H1 (cell line): ENCODE data around the gene ASAP2. TPM values are rescaled to one million over a fixed set of nuclear protein-coding genes. Genes with fewer than 3 reads are reported as not detected.

Experiments
- CBX5 ChIP-seq: fragments of 300-800, 300-1000 bp; sonication (generic); IDR thresholded peaks from 2 replicates; pipeline ENCODE4 v1.7.1; 2016; ENCODE audit warnings: antibody characterized with exemption, low read length, low read depth
- CHD7 ChIP-seq: fragments of 300-600 bp; sonication (generic); IDR thresholded peaks from 2 replicates; pipeline ENCODE4 v1.7.1; 2012; ENCODE audit warnings: low read length, moderate library complexity, mild to moderate bottlenecking, inconsistent platforms; ENCODE audit not compliant: insufficient replicate concordance
- EZH2 ChIP-seq: fragments of 200-600 bp; sonication (generic); IDR thresholded peaks from 2 replicates; pipeline ENCODE4 v1.7.1; 2012; ENCODE audit warnings: low read depth, mild to moderate bottlenecking, moderate library complexity, low read length, inconsistent platforms; ENCODE audit not compliant: severe bottlenecking
- JUN ChIP-seq: IDR thresholded peaks from 2 replicates; pipeline ENCODE4 v1.6.1; 2011; ENCODE audit warnings: low read depth, mild to moderate bottlenecking, improper control_type of control experiment, low read length
- KDM1A ChIP-seq: fragments of 200-600, 300-600 bp; sonication (generic); IDR thresholded peaks from 2 replicates; pipeline ENCODE4 v1.7.1; 2016; ENCODE audit warnings: mild to moderate bottlenecking, low read length, borderline replicate concordance
- KDM4A ChIP-seq: IDR thresholded peaks from one replicate; pipeline ENCODE4 v1.7.1; 2012; ENCODE audit warnings: low read depth, mild to moderate bottlenecking, moderate library complexity, low read length, inconsistent platforms; ENCODE audit not compliant: severe bottlenecking
- PHF8 ChIP-seq: fragments of 200-600 bp; sonication (generic); conservative IDR thresholded peaks from 2 replicates; pipeline ENCODE4 v1.7.1; 2012; ENCODE audit warnings: low read depth, mild to moderate bottlenecking, inconsistent platforms, low read length, moderate library complexity
- RNF2 ChIP-seq: fragments of 200-900, 300-1000 bp; sonication (generic); IDR thresholded peaks from 2 replicates; pipeline ENCODE4 v1.7.1; 2016; ENCODE audit warnings: borderline replicate concordance, low read depth, mild to moderate bottlenecking, antibody characterized with exemption, low read length; ENCODE audit not compliant: poor library complexity, severe bottlenecking; ENCODE audit errors: missing control alignments
- RXRA ChIP-seq: IDR thresholded peaks from 2 replicates; pipeline ENCODE4 v1.6.1; 2011; ENCODE audit warnings: low read depth, mild to moderate bottlenecking, low read length, moderate library complexity; ENCODE audit not compliant: insufficient read depth
- polyA plus RNA-seq, 7 experiments: library from polyadenylated mRNA; depleted of rRNA in 3 of 7; stranded (reverse) in 5 of 7; unstranded in 2 of 7; fragments of >200 nt in 5 of 7; fragments of 200-250 nt in 2 of 7; gene quantifications; 1 replicate in 5 of 7; 2 replicates in 1 of 7; 4 replicates in 1 of 7; pipeline versions ENCODE4 v1.2.1 to v1.2.3, GENCODE V29; 2011 to 2013; ENCODE audit warnings: missing spikeins in 2 of 7, mixed read lengths in 2 of 7
- total RNA-seq: library from RNA; stranded (reverse); fragmentation: NEBNext Ultra II Directional; extraction: Animal tissue kit (Norgen Biotek cat#: 25700); gene quantifications from 2 replicates; pipeline ENCODE4 v1.2.1, GENCODE V29; 2021

ASAP2 gene
- total and polyA plus RNA-seq, 2 of the 8 experiments (the other 6 are each of a cell fraction or from before 2014, with no cell fraction given), result 10.2 to 18.7 TPM

GRCh38 chr2:9309147-9309546 is 102.5 kb downstream of the ASAP2 start (continued):
- TF ChIP-seq CHD7 (no peak), EZH2 (no peak), JUN (no peak), RXRA (no peak), RNF2 (no peak), CBX5 (no peak), KDM4A (no peak), PHF8 (no peak), KDM1A (no peak)
